ENCODE results near the gene FOXA3.

FOXA3 gene

DNA sequence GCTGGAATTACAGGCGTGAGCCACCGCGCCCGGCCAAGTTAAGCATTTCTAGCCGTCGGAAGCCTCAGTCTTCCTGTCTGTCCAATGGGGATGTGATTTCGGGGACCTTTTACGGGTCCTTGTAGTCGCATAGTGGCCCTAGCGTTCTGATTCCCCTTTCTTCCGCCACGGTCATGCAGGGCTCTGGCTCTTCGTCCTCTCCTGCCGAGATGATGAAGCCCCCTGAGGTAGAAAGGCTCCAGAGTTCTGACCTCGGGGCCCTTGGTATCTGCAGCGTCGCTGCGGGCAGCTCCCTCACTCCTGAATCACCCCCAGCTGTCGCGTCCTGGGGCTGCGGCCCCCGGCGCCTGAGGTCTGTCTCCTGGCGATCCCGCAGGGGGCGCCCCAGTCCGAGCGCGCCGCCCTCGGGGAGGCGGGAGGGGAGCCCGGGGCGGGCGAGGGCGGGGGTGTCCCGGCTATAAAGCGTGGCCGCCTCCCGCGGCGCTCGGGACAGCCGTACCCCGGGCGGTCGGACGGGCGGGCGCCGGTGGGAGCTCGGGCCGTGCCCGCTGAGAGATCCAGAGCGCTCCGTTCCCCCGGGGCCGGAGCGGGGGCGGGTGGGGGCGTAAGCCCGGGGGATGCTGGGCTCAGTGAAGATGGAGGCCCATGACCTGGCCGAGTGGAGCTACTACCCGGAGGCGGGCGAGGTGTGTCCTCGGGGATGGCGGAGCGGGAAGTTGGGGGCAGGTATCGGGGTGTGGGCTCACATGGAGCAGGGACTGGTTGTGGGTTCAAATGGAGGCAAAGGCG is at the start of gene FOXA3:
Gene FOXA3, plus strand, starts transcription at position 487 of the 789 bp plus-strand sequence. Its CDS starts 131 bp downstream, at position 618.
- peak; percentile 7 for DNase-seq (ENCODE audit: low spot score)

DNA sequence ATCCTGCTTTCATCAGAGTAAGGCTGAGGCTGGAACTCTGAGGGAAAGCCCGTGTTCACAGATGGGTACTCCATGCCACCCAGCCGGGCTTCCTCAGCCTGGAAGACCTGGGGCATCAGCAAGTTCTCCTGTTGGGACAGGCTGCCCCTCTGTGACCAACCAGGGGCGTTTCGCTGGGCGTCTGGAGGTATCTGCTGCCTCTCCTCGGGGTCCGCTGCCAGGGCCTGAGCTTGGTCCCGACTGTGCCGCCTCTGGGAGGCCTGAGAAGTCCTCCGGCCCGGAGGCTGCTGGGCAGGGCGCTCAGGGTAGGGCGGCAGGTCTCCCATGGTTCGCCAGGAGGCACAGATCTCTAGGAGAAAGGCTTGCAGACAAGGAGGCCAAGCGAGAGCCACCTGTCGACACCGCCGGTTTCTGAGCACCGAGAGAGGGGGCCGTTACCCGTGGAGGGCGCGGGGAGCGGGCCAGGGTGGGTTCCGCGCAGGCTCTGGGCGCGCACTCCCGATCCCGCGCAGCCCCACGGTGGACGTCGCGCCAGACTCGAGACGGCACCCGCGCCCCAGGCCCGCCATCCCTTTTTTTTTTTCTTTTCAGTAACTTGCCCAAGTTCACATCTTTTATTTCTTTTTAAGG is 49.2 kb upstream of the FOXA3 start, which contains the start of gene RSPH6A:
Gene RSPH6A, minus strand, starts transcription at position 458 of the 630 bp plus-strand sequence. Its CDS starts 132 bp downstream, at position 326.
- DNase-seq (ENCODE audit: low spot score) (no peak), FAIRE-seq (no peak)

More for the DNA sequence above, at the start of gene FOXA3:
- no peak for FAIRE-seq

DNA sequence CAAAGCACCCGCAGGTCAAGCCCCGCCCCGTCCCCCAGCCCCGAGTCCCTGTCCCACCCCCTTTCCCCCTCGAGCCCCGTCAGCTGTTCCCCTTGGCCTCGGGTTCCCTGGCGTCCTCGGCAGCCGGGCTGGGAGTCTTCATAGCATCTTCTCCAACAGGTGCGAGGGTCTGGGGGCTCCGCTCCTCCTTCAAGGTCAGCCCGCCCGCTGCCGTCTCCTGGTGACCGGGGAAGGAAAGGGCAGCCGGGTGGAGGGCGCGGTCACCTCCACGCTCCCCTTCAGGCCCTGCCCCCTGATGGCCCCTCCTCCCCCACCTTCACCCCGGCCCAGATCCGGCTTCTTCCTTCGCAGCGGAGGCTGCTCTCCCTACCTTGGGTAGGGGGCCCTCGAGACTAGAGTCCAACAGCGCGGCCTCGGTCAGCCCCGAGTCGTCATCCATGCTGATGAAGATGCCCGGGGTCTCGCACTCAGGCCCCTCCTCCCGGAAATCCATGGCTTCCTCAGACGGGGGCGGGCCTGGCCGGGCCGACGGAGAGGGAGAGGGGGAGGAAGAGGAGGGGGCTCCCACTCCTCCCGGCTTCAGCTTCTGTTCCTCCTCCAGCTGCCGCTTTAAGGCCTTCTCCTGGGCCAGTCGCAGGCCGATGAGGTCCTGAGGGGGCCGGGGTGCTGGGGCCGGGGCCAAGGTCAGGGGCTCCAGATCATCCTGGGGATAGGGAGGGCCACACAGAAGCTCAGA is 48.5 kb upstream of the FOXA3 start:
- DNase-seq (ENCODE audit: low spot score) = no peak
- FAIRE-seq = no peak

DNA sequence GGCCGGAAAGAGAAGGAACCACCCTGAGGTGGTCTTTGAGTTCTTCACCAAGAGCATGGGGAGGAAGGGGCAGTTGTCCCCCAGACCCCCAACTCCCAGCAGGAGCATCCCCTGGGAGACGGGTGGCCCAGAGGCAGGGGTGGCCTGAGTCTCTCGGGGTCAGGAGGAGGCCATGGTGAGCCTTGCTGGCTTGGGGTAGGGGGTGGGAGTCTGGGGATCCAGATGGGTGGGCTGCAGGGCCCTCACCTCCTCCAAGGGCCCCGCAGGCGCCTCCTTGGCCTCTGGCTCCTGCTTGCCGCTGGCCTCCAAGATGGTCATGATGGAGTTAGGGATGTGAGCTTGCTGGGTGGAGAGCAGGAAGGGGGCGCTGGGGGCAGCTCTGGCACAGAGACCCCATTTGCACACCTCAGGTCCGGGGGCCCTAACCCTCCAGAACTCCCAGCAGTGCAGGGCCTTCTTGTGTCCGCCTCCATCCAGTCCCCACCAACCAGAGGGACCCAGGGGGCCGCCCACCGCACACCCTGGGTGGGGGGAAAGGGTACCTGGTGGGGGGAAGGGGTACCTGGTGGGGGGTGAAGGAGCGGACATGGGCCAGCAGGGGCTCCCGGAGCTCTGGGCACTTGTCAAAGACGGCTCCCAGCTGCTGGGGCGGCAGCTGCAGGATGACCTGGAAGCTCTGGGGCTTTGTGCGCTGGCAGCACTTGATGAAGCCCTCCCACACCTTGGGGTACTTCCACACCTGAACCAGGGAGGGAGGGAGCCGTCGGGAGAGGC is 47.7 kb upstream of the FOXA3 start:
- FAIRE-seq = no peak

GRCh38 chr19:45817010-45817724 is 47.0 kb upstream of the FOXA3 start:
- FAIRE-seq (peak; percentile 81), DNase-seq (ENCODE audit: low spot score) (peak; percentile 83)

More for the DNA sequence above, 47.7 kb upstream of the FOXA3 start:
- DNase-seq (ENCODE audit: low spot score) = no peak

DNA sequence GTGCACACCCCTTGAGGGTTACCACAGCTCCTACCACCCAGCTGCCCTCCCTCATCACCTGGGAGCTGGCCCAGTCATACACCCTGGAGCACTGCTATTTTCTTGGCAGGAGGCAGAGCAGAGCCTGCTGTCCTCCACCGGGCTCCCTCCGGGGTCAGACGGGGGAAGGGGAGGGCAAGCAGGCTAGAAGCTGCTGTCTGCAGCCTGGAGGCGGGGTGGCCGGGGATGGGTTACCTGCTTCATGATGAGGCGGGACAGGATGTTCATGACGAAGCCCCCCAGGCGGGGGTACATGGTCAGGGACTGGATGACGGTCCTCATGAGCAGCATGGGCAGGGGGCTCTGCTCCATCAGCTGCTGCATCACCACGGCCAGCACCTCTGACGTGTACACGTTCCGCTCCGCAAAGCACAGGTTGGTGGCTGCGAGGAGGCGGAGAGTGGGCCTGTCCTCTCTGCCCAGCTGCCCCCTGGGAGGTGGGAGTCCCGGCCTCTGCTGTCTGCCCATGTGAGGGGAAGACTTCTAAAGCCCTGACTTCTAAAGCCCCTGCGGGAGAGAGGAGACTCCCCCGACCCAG is 46.3 kb upstream of the FOXA3 start:
- DNase-seq (ENCODE audit: low spot score) (no peak), FAIRE-seq (no peak)

DNA sequence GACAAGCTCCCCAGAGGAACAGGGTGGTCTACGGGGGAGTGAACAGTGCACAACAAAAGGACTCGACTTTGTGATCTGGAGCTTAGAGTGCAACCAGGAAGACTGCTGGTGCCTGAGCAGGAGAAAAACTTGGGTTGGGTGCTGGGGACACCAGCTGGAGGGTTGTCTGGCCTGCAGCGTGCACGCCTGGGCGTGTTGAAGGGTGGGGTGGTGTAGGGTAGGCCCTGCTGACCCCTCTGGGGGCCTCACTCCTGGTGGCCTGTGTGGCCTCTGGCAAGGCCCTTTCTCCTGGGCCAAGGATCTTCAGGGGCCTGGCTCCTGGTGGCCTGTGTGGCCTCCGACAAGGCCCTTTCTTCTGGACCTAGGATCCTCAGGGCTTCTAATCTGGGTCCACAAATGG is 44.4 kb upstream of the FOXA3 start:
- DNase-seq (ENCODE audit: low spot score) (no peak), FAIRE-seq (no peak)

DNA sequence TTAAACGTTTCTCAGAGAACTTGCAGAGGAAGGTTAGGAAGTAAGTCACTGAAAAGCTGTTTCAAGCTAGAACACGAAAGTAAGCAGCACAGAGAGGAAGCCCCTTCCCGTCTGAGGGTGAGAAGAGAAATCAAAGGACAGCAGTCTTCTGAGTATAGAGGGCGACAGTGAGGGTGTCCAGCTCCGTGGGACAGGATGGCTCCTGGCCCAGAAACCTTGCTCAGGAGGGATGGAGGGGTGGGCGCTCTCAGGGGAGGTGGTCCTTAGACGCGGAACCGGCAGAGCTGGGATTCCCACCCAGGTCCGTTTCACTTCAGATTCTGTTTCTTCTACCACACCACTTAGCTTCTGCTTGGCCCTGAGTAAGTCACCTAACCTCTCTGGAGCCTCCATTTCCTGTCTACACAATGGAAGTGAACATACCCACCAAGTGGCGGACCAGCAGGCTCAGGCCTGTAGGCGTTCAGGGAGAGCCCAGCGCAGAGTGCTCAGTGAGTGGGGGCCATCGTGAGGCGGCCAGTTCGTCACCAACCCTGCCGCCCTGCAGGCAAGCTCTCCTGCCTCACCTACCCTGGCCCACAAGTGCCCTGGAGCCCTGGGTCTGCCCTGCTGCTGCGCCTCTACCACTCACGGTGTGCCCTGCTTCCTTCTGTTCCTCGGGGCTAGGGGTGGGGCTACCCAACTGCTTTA is 43.6 kb upstream of the FOXA3 start:
- no peak for DNase-seq (ENCODE audit: low spot score)
- FAIRE-seq = no peak

DNA sequence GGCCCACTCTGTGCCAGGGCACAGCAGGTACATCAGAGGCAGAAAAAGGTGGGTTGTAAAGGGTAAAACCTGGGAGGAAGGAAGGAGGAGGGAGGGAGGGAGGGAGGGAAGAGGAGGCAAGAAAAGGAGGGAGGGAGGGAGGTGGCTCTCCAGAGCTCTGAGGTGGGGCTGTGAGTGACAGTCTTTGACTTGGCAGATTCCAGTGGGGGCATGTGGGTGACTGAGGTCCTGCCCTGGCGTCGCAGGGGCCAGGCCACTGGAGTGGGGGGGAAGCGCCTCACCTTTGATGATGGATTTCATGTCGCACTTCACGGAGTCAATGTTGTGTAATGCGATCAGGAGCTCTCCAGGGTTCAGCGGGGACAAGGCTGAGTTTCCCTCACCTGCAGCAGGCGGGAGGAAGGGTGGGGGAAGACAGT is 43.0 kb upstream of the FOXA3 start:
- DNase-seq (ENCODE audit: low spot score) (no peak), FAIRE-seq (no peak)

GRCh38 chr19:45821570-45821969 is 42.6 kb upstream of the FOXA3 start:
- FAIRE-seq (no peak), DNase-seq (ENCODE audit: low spot score) (no peak)

GRCh38 chr19:45822716-45823115 is 41.4 kb upstream of the FOXA3 start:
- no peak for DNase-seq (ENCODE audit: low spot score)
- no peak for FAIRE-seq

GRCh38 chr19:45823182-45823581 is 40.9 kb upstream of the FOXA3 start:
- no peak for FAIRE-seq
- DNase-seq (ENCODE audit: low spot score) = no peak

DNA sequence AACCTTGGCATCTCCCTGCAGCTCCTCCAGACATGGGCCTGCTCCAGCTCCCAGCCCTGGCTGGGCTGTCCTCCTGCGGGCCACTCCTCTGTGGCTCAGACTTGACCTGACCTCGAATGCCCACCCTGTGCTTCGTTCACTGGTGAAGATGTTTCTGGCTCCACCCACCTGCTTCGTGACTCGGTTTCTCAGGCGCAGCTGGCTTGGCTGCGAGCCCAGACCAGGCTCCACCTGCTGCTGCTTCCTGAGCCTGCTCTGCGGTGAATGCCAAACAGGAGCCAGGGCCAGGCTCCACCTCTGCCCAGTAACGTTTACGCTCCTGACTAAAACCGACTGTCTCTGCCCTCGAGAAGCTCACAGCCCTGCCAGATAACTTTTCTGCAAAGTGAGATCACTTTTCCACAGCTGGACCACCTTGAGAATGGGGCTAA is 40.1 kb upstream of the FOXA3 start:
- DNase-seq (ENCODE audit: low spot score) = no peak

GRCh38 chr19:45824531-45825262 is 39.4 kb upstream of the FOXA3 start:
- DNase-seq (ENCODE audit: low spot score) = no peak
- no peak for FAIRE-seq

More for the DNA sequence above, 40.1 kb upstream of the FOXA3 start:
- no peak for FAIRE-seq

- DNase-seq (ENCODE audit: low spot score) (no peak), FAIRE-seq (no peak)
Observed at GRCh38 chr19:45825263-45825605, 38.9 kb upstream of the FOXA3 start.

DNA sequence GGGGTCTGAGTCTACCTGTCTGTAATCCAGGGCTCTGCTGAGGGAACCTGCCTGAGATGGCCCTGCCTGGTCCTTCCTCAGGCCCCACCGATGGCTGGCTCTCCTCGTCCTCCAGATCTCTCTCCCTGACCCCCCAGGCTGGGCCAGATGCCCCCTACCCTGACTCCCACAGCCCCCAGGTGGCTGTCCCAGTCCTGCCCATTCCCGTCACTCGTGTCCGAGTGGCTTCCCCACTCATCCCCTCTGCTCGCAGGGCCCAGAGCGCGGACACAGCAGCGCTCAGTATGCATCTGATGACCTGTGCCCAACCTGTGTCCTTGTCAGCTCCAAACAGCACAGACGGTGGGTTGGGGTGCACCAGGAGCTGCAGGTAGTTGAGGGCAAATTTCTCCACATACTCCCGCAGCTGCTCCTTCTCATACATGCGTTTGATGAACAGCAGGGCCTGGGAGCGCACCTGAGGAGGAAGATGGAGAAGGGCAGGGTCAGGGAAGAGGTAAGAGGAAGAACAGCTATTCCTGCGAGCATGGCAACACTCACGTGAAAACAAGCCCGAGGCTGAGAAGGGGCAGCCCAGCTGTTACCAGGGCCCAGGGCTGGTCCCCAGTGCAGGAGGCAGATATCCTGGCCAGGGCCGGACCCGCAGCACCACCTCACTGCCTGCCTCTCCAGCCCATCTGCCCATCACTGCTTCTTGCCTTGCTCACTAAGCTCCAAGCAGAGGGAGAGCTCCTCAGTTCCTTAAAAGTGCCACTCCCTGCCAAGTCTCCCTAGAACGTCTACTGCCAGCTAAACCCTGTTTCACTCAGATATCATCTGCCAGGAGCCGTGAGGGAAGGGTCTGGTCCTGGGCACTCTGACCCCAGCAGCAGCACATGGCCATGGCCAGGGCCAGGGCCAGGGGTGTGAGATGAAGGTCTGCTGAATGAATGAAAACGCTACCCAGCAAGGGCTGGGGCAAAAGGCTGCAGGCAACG is 37.9 kb upstream of the FOXA3 start:
- DNase-seq (ENCODE audit: low spot score) (no peak), FAIRE-seq (no peak)

GRCh38 chr19:45826934-45827333 is 37.2 kb upstream of the FOXA3 start:
- DNase-seq (ENCODE audit: low spot score) (no peak), FAIRE-seq (no peak)

Measured in RCC 7860 (cell line).